GM21717 (cell line): ENCODE measurements around the gene CADPS2.

Experiments used
- ATAC-seq: cut with Tn5 transposase; IDR thresholded peaks from one replicate; pipeline ENCODE4 v1.9.1; 2021; ENCODE audit warnings: mild to moderate bottlenecking, moderate library complexity; ENCODE audit not compliant: unreplicated experiment

Gene CADPS2

GRCh38 chr7:122467661-122468449 lies 418.4 kb downstream of the CADPS2 start:
- no peak for ATAC-seq

GRCh38 chr7:122465296-122465695 lies 421.0 kb downstream of the CADPS2 start:
- no peak for ATAC-seq

DNA sequence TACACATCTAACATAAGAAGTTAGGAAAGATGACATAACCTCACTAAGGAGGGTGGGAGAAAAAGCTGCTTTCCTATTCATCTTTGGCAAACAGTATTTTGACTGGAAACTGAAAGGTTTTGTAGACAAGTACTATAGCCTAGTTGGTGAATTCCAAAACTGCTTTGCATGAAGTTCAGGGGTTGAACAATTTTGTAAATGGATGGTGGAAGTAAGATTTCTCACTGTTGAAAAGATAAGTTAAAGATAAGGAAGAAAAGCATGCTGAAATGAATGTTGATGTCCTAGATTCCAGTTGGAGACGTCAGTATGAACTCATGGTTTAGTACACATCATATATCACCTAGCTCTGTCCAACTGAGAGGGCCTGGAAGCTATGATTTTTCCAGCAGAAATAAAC lies 422.6 kb downstream of the CADPS2 start:
- ATAC-seq: no peak

DNA sequence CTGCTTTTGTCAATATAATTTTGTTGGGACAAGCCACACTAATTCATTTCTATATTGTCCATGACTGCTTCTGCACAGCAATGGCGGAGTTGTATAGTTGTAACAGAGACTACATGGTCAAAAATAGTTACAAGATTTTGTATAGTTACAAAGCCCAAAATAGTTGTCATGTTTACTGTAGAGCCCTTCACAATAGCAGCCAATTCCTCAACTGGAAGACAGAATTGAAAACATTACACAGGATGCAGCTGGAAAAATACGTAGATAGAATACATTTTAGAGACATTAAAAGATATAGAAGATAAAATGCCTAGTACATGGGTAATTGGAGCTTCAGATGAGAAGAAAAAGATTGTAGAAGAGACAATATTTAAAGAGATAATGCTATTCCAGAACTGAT lies 425.3 kb downstream of the CADPS2 start:
- no peak for ATAC-seq

DNA sequence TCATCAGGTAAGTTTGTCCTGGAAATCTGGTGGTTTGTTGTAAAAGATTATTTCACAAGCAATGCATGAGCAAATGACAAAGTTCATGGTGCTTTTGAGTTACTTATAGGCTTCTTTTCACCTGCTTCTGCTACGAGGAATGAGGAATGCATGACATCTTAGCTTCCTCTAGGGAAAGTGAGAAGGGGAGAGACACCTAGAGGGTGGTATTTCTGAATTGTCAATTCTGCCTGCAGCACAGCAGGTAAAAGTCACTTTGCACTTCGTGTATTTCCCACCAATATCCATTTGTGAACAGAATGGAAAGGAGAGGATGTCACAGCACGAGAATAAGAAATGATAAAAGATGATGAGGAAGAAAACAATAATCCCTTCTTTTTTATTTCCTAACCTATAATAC lies 428.3 kb downstream of the CADPS2 start:
- ATAC-seq: no peak

- ATAC-seq: no peak
Observed at GRCh38 chr7:122457325-122457724, 428.9 kb downstream of the CADPS2 start.

DNA sequence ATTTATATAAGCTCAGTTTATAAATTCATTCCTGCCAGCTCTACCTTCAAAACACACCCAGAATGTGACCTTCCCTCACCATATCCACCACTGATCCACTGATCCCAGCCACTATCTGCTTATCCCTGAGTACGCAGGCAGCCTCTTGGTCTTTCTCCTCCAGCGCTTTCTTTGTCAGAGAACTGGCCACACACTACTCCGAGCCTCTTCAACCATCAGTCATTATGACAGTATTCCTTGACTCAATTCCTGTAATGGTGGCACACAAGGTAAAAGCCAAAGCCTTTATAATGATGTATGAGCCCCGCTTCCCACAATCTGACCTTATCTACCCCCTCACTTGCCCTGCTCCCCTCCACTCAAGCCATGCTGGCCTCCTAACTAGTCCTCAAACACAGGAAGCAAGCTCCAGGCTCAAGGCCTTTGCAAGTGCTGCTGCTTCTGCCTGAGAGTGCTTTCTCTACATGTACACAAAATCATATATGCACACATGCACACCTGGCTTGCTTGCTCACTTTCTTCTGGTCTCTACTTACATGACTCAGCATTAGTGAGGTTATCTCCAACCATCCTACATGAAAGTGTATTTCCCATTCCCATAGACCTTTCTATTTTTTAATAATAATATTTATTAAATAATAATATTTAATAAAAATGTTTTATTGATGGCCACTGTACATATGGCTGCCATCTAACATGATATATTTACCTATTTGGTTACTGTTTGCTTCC lies 431.3 kb downstream of the CADPS2 start:
- no peak for ATAC-seq

DNA sequence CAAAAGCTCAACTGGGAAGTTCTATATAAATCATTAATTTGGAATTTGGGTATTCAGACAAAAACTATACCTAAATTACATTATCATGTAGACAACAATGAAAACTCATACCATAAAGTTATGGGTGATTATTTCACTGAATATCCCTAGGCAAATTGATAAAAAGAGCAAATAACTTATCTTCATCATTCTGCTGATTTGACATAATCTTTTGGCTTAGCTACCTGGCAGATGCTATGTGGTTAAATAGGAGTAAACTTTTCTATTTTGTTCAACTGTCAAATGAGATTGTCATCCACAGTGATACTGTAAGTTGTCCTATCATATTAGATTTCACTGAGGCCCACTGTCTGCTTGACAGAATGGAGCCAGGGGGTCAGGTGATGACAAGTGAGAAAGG lies 432.8 kb downstream of the CADPS2 start:
- ATAC-seq: no peak

- ATAC-seq: no peak
Observed at GRCh38 chr7:122448893-122449589, 437.2 kb downstream of the CADPS2 start.

DNA sequence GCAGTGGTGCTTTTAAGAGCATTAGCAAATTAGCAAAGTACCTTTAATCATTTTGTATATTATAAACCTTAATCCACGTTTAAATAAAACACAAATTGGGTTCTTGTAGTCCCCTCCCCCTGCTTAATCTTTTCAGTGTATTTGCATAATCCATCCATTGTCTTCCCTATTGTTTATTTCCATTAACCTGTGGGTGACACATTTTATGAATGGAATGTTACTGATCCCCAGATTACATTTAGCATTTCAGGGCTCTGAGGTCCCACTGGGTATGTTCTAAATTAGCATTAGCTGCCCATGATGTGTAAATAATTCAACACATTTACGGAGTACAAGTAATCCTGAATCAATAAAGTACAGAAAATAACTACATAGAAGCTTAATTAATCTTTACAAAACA lies 443.3 kb downstream of the CADPS2 start:
- ATAC-seq: no peak

DNA sequence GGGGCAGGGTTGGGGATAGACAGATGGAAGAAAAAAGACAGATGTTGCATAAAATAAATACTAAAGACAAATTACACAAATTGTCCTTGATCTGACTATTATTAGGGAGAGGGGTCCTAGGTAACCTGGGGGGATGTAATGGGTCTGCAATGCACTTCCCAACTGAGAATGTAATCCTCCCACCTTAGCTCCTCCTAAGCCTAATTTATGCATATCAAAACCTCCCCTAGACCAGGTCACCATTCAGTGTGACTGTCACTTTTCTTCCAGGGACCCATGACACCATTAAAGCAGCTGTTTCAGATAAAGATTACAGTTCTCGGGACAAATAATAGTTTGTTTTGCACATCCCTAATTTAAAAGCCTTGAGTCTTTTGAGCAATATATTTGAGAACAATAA lies 447.8 kb downstream of the CADPS2 start:
- ATAC-seq: no peak

DNA sequence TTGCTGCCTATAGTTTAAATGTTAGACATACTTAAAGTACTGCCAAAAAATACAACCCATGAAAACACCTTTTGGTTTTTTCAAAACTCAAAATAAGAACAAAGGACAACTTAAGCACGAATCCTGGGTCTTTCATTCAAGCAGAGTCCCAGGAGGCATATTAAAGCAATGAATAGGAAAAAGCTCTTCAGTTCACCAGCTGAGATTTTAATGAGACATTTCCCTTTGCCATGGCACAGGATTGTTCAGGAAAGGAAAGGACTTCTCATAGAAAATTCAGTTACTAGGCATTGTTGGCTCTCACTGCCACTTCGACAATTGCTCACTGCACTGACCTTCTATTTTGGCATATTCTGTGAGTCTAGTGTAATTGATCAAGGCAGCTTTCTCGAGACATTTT lies 448.3 kb downstream of the CADPS2 start:
- ATAC-seq: no peak

DNA sequence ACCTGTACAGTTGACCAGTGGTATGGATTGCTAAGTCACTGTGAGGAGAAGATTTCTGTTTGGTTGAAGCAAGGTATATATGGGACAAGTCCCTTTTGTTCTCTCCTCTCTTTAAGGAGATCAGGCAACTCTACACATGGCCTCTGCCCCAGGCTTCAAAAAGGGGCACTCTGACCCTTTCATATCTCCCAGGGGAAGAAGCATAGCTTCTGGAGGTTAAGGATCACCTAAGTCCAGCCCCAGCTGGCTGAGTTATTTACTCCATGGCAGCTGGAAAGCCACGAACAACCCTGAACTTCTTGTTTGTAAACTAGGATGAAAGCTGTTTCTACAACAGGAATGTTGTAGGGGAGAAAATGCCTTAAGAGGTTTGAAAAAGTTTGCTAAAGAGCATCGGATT lies 452.5 kb downstream of the CADPS2 start:
- no peak for ATAC-seq

GRCh38 chr7:122430710-122431109 lies 455.6 kb downstream of the CADPS2 start:
- no peak for ATAC-seq

DNA sequence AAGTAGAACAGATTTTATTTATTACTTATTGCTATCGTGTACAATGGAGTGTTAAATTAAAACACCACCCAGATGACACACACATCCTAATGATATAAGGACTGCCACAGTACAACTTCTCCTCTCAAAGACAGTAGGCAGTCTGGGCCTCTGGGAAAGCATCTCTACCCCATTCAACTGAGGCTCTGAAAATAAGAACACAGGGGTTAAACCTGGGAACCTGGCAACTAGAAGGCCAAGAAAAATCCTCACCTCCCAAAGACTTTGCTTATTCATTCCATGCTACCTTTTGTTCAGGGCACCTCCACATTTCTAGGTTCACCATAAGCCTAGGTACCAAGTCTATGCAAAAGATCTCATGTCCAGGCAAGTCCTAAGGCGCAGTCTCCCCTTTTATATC lies 456.3 kb downstream of the CADPS2 start:
- no peak for ATAC-seq

DNA sequence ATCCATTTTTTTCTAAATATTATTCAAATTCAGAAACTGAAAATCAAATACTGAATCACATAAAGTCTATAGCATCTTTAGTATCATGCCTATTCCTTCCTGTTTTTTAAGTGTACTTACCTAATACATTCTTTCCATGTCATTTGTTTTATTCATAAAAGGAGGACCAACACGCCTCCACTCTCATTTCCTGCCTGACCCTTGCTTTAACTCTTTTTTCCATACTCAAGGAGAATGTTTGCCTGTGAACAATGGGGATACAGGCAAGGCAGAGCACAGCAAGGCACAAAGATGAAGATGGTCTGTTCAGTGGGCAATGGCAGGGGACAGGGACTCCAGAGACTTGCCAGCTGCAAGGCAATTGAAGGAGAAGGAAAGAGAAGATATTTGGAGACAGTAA lies 460.5 kb downstream of the CADPS2 start:
- no peak for ATAC-seq

- no peak for ATAC-seq
Observed at GRCh38 chr7:122423591-122423990, 462.7 kb downstream of the CADPS2 start.

- no peak for ATAC-seq
Observed at GRCh38 chr7:122416336-122416735, 469.9 kb downstream of the CADPS2 start.

- ATAC-seq: no peak
Observed at GRCh38 chr7:122415510-122415909, 470.8 kb downstream of the CADPS2 start.

DNA sequence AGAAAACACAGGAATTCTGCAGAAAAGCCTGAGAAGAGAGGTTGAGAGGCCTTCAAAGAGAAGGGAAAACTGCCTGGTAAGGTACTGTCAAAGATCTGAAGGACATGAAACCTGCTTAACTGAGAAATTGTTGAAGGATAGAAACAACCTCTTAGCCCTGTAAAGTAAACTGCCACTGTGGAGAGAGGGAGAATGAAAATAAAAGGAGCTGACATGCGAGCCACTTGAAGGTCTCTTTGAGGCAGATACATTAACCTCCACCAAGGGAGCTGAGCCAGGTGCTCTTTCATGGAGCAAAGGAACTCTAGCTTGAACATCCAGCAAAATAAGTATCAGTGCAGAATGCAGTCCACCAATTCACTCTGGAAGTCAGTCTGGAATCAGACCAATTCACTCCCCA lies 472.9 kb downstream of the CADPS2 start:
- ATAC-seq: no peak

DNA sequence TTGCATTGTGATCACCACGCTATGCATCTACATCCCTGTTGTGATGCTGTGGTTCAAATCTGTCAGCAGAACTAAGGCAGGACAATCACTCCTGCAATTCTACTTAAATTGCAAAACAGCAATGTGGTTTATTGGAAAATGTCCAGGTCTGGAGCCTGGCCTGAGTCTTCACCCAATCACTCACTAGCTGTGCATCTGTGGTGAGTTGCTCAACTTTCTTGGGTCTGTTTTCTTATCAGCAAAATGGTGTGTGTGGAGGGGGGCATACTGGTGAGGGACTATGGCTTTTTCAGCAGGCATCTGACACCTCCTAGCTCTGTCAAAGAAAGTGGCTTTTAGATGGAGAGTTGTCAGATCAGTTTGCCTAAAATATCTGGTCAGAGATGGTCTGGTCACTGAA lies 473.4 kb downstream of the CADPS2 start:
- ATAC-seq: no peak

GRCh38 chr7:122412441-122412840 lies 473.8 kb downstream of the CADPS2 start:
- no peak for ATAC-seq
